ENCODE measurements around the gene TSPYL2.

GRCh38 chrX:53047228-53047627 is 34.9 kb upstream of the TSPYL2 start:
- TF ChIP-seq, protein P1, sequence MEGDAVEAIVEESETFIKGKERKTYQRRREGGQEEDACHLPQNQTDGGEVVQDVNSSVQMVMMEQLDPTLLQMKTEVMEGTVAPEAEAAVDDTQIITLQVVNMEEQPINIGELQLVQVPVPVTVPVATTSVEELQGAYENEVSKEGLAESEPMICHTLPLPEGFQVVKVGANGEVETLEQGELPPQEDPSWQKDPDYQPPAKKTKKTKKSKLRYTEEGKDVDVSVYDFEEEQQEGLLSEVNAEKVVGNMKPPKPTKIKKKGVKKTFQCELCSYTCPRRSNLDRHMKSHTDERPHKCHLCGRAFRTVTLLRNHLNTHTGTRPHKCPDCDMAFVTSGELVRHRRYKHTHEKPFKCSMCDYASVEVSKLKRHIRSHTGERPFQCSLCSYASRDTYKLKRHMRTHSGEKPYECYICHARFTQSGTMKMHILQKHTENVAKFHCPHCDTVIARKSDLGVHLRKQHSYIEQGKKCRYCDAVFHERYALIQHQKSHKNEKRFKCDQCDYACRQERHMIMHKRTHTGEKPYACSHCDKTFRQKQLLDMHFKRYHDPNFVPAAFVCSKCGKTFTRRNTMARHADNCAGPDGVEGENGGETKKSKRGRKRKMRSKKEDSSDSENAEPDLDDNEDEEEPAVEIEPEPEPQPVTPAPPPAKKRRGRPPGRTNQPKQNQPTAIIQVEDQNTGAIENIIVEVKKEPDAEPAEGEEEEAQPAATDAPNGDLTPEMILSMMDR (IDR thresholded peaks at IDR 0.05) = no peak
- TF ChIP-seq EP300 (IDR thresholded peaks at IDR 0.05) (no peak), POLR2A (IDR thresholded peaks at IDR 0.05) (no peak)
